Right lobe of liver (tissue), 6 donors: ENCODE measurements around the gene MBNL2. TPM values are rescaled to one million over a fixed set of nuclear protein-coding genes. Genes with fewer than 3 reads are reported as not detected.

Experiments used
- ATAC-seq, 4 donors: fragments of 200-7000 bp; cut with Tn5 transposase; one replicate each; pipeline ENCODE4 v1.9.1; 2020; ENCODE audit warnings: mild to moderate bottlenecking in 4 of 4, moderate library complexity in 4 of 4
- DNase-seq, 3 donors: peaks; one replicate each; pipeline ENCODE4 v3.0.0-alpha.2; 2020
- H3K27ac ChIP-seq, 3 donors: fragments of 200-600 bp; one replicate each; pipeline ENCODE4 v1.8.0; 2022
- H3K27me3 ChIP-seq, 2 donors: fragments of 200-600 bp; one replicate each; pipeline ENCODE4 v1.8.0; 2022
- H3K36me3 ChIP-seq, 4 donors: fragments of 200-600 bp; sonication (generic) in 1 of 4; one replicate each; pipeline versions ENCODE4 v1.5.1 to v1.8.0; 2017 to 2022; ENCODE audit warnings: control low read depth in 1 of 4
- H3K4me1 ChIP-seq, 4 donors: fragments of 200-600 bp; sonication (generic) in 1 of 4; one replicate each; pipeline versions ENCODE4 v1.5.1 to v1.8.0; 2017 to 2022; ENCODE audit warnings: control low read depth in 1 of 4
- H3K4me3 ChIP-seq, 3 donors: fragments of 200-600 bp; one replicate each; pipeline ENCODE4 v1.8.0; 2022
- H3K9me3 ChIP-seq, 4 donors: fragments of 200-600 bp; sonication (generic) in 1 of 4; one replicate each; pipeline versions ENCODE4 v1.5.1 to v1.8.0; 2017 to 2022; ENCODE audit warnings: control low read depth in 1 of 4
- POLR2A ChIP-seq: fragments of 450-650 bp; IDR thresholded peaks from one replicate; pipeline ENCODE4 v1.6.1; 2017; ENCODE audit warnings: antibody characterized with exemption, mild to moderate bottlenecking
- WGBS: methylation state at CpG from one replicate; pipeline ENCODE4 v1.1.6; 2018; ENCODE audit warnings: low coverage, low lambda C conversion rate; ENCODE audit not compliant: insufficient coverage; ENCODE audit errors: missing lambda C conversion rate; 5-methylcytosine and 5-hydroxymethylcytosine counted together
- intact Hi-C, 2 donors: fragments of 100-400 bp; cut with DNase I; formaldehyde crosslinking; loops; one replicate each; pipeline versions ENCODE4 v1.11.2 to v1.14.1; 2022
- total RNA-seq, 6 experiments: library from RNA; depleted of rRNA in 2 of 6; stranded (reverse); fragments of >200 nt in 2 of 6; fragmentation: NEBNext Ultra II Directional in 3 of 6; extraction: Animal tissue kit (Norgen Biotek cat#: 25700) in 3 of 6; gene quantifications; one replicate each; pipeline versions ENCODE4 v1.1.0 to v1.2.4, GENCODE V29; 2016 to 2023
- TF ChIP-seq, protein P1 (sequence below), 4 donors: fragments of 200-600 bp in 3 of 4; fragments of 450-650 bp in 1 of 4; IDR thresholded peaks; one replicate each; pipeline versions ENCODE4 v1.5.1 to v1.8.0; 2016 to 2022; ENCODE audit warnings: antibody characterized with exemption in 4 of 4, mild to moderate bottlenecking in 2 of 4
- donor health status: DM: no; HTN: yes; CAD: no.
- donor health status: DM: no; HTN: no; CAD: no.
- donor health status: DM: no; HTN: no; CAD: no.
- donor health status: DM: no; HTN: yes; CAD: no.
- donor health status: DM: no; HTN: yes; CAD: no.

Gene MBNL2
- total RNA-seq, 6 experiments from 2014 or later: 30.3 to 135 (median 81.5) TPM

DNA sequence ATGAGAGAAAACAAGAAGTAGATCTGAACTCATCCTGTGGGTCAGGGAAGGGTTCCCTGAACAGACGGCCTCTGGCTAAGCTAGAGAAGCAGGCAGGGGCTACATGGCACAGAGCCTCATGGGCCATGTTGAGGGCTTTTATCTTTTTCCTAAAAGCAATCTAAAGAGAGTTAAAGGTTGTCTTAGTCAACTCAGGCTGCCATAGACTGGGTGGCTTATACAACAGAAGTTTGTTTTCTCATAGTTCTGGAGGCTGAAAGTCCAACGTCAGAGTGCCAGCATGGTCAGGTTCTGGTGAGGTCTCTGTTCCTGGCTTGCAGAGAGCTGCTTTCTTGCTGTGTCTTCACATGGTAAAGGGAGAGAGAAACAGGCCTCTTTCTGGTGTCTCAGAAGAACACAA is 2.9 kb upstream of the MBNL2 start:
- H3K27ac ChIP-seq: peak overlapping the region in 2 of 3 donors; percentile 42 to 97
- no peak for TF ChIP-seq POLR2A
- TF ChIP-seq, protein P1, sequence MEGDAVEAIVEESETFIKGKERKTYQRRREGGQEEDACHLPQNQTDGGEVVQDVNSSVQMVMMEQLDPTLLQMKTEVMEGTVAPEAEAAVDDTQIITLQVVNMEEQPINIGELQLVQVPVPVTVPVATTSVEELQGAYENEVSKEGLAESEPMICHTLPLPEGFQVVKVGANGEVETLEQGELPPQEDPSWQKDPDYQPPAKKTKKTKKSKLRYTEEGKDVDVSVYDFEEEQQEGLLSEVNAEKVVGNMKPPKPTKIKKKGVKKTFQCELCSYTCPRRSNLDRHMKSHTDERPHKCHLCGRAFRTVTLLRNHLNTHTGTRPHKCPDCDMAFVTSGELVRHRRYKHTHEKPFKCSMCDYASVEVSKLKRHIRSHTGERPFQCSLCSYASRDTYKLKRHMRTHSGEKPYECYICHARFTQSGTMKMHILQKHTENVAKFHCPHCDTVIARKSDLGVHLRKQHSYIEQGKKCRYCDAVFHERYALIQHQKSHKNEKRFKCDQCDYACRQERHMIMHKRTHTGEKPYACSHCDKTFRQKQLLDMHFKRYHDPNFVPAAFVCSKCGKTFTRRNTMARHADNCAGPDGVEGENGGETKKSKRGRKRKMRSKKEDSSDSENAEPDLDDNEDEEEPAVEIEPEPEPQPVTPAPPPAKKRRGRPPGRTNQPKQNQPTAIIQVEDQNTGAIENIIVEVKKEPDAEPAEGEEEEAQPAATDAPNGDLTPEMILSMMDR (IDR thresholded peaks at IDR 0.05): no peak
- H3K27me3 ChIP-seq: no peaks in the 10 kb centered on the region
- H3K4me1 ChIP-seq: peaks cover 0 to 7% (median 2%) of the 10 kb centered on the region in 4 donors
- H3K4me3 ChIP-seq: no peak overlapping the region
- WGBS: 50% methylated on average over 1 of the region's 2 CpGs
- H3K36me3 ChIP-seq: no peaks in the 10 kb centered on the region
- intact Hi-C loops: no loop called here
- no peaks in the 10 kb centered on the region for H3K9me3 ChIP-seq
- DNase-seq: peak in 1 of 3 donors; percentile 65
- ATAC-seq: peak; percentile 2 to 53 (median 33)

DNA sequence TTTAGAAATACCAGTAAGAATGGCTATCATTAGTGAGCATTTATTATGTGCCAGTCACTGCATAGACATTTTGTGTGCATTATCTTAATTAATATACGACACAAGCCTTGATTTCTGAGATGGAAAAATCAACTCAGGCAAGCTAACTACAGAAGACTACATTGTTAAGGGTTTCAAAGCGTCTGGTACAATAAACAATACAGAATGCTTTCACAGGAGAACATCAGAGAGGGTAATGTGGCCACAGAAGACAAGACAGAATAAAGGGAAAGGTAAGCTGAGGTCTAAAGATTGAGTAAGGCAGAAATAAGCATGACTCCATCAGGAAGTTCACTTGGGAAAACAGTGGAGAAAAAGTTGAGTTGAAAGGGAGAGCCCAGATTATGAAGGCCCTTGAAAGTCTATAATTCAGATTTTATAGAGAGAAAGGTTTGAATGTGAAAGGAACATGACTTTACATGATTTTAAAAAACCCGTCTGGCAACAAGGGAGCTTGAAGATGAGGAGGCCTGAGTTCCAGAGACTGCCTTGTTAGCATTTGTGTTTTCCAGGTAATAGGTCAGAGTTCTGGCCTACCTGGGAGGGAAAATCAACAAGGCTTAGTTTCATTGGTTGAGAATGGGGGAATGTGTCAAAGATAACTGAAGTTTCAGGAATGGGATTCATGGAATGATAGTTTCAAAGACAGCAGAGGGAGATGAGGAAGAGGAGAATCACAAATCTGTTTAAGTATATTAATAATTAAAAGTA is 1.8 kb upstream of the MBNL2 start:
- H3K4me3 ChIP-seq: no peak overlapping the region
- ATAC-seq (no peak), DNase-seq (no peak)
- H3K27ac ChIP-seq: peak overlapping the region in 2 of 3 donors; percentile 42 to 97
- no peaks in the 10 kb centered on the region for H3K36me3 ChIP-seq
- intact Hi-C loops: no loop called here
- 53% methylated on average over 3 of the region's 3 CpGs for WGBS
- H3K9me3 ChIP-seq: no peaks in the 10 kb centered on the region
- H3K27me3 ChIP-seq: no peaks in the 10 kb centered on the region
- no peak for TF ChIP-seq POLR2A
- TF ChIP-seq, protein P1 (IDR thresholded peaks at IDR 0.05): no peak
- peaks cover 0 to 8% (median 4%) of the 10 kb centered on the region in 4 donors for H3K4me1 ChIP-seq

DNA sequence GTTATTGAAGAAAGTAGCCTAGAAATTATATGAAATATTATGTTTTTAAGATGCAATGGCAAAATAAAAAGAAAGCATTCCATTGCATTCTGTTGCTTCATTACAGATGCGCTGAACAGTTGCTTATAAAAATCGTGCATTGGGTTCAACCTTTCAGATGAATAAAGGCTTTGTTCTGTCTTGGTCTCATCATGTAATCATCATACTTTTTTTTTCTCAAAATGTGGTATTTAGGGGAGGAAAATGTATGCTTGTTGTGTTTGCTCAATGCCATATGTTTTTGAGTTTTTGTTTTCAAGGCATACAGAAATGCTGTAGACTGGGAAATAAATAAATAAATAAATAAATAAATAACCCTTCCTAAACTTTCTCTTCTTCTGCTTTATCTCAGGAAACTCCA is 1.1 kb upstream of the MBNL2 start:
- DNase-seq (no peak), ATAC-seq (no peak)
- Histone ChIP-seq H3K4me1 (peaks cover 0 to 15% (median 7%) of the 10 kb centered on the region in 4 donors), H3K27ac (peak overlapping the region in 2 of 3 donors; percentile 42 to 97), H3K36me3 (no peaks in the 10 kb centered on the region), H3K27me3 (no peaks in the 10 kb centered on the region), H3K4me3 (no peak overlapping the region), H3K9me3 (no peaks in the 10 kb centered on the region)
- TF ChIP-seq POLR2A: no peak
- TF ChIP-seq, protein P1 (IDR thresholded peaks at IDR 0.05): no peak
- intact Hi-C loops: no loop called here
- 97% methylated on average over 2 of the region's 2 CpGs for WGBS

DNA sequence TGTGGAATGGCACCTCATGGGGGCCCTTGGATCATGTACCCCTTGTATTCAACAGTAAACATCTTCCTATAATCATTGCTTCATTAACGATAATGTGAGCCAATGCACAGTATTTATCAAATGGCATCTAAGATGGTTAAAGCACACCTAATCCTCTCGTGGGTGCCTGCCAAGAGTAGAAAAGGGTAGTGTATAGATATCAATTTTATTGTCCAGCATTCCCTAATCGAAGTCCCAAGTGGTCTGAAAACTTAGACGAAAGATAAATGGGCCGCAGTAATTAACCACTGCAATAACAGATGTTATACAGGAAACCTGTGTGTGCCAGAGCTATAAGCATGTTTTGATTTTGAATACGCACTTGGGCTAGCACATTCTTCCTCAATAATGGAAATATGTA is 667 bp upstream of the MBNL2 start:
- DNase-seq: no peak

More for the DNA sequence above, 667 bp upstream of the MBNL2 start:
- Histone ChIP-seq H3K27me3 (no peaks in the 10 kb centered on the region), H3K9me3 (no peaks in the 10 kb centered on the region), H3K4me3 (peak overlapping the region in 1 of 3 donors; percentile 61), H3K4me1 (peaks cover 0 to 20% (median 9%) of the 10 kb centered on the region in 4 donors), H3K27ac (peak overlapping the region in 2 of 3 donors; percentile 97 to 98), H3K36me3 (no peaks in the 10 kb centered on the region)
- WGBS: 34% methylated on average over 6 of the region's 6 CpGs
- ATAC-seq: no peak
- TF ChIP-seq, protein P1 (IDR thresholded peaks at IDR 0.05): no peak
- TF ChIP-seq POLR2A: no peak
- intact Hi-C loops: no loop called here
